GM19043 (cell line): Measurements from ENCODE around the gene SCGB2B2.
"Not testable (repeated sequence)": the region's sequence is repeated elsewhere in the genome, so short reads cannot be mapped to it uniquely, and the experiment has no call there.

Experiments used
- ATAC-seq: cut with Tn5 transposase; IDR thresholded peaks from one replicate; pipeline ENCODE4 v1.9.1; 2021; ENCODE audit warnings: low read depth; ENCODE audit not compliant: unreplicated experiment

The SCGB2B2 gene

GRCh38 chr19:34671972-34672371 lies 5.0 kb downstream of the SCGB2B2 start:
- ATAC-seq, result no peak

- no peak for ATAC-seq
Observed at GRCh38 chr19:34669305-34669704, 7.7 kb downstream of the SCGB2B2 start.

DNA sequence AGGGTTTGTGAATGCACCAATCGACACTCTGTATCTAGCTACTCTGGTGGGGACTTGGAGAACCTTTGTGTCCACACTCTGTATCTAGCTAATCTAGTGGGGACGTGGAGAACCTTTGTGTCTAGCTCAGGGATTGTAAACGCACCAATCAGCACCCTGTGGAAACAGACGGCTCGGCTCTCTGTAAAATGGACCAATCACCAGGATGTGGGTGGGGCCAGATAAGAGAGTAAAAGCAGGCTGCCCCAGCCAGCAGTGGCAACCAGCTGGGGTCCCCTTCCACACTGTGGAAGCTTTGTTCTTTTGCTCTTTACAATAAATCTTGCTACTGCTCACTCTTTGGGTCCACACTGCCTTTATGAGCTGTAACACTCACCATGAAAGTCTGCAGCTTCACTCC lies 8.3 kb downstream of the SCGB2B2 start:
- not testable (repeated sequence) for ATAC-seq

DNA sequence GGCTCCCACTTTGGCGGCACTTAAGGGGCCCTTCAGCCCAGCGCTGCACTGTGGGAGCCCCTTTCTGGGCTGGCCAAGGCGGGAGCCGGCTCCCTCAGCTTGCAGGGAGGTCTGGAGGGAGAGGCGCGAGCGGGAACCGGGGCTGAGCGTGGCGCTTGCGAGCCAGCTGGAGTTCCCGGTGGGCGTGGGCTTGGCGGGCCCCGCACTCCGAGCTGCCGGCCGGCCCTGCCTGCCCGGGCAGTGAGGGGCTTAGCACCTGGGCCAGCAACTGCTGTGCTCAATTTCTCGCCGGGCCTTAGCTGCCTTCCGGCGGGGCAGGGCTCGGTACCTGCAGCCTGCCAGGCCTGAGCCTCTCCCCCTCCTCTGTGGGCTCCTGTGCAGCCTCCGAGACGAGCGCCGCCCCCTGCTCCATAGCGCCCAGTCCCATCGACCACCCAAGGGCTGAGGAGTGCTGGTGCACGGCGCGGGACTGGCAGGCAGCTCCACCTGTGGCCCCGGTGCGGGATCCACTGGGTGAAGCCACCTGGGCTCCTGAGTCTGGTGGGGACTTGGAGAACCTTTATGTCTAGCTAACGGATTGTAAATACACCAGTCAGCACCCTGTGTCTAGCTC lies 8.8 kb downstream of the SCGB2B2 start:
- ATAC-seq, result not testable (repeated sequence)

GRCh38 chr19:34667349-34668076 lies 9.4 kb downstream of the SCGB2B2 start:
- no peak for ATAC-seq

DNA sequence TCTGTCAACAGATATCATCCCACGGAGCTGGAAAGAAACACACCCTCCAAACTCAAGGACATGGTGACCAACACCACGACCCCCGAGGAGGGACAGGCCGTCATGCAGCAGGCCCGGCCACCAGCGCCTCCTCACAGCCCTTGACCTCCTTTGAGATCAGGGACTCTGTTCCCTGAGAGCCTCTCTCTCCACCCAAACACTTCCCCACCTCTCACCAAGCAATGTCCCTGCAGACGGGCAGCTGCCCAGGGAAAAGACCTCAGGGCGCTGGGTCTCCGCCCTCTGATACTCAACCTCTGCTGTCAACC lies 10.0 kb downstream of the SCGB2B2 start:
- ATAC-seq, result no peak

GRCh38 chr19:34666200-34666957 lies 10.6 kb downstream of the SCGB2B2 start:
- ATAC-seq, result no peak

- not testable (repeated sequence) for ATAC-seq
Observed at GRCh38 chr19:34665275-34665674, 11.7 kb downstream of the SCGB2B2 start.

- no peak for ATAC-seq
Observed at GRCh38 chr19:34664870-34665269, 12.1 kb downstream of the SCGB2B2 start.

- no peak for ATAC-seq
Observed at GRCh38 chr19:34664168-34664567, 12.8 kb downstream of the SCGB2B2 start.

- ATAC-seq, result no peak
Observed at GRCh38 chr19:34662919-34663318, 14.0 kb downstream of the SCGB2B2 start.

DNA sequence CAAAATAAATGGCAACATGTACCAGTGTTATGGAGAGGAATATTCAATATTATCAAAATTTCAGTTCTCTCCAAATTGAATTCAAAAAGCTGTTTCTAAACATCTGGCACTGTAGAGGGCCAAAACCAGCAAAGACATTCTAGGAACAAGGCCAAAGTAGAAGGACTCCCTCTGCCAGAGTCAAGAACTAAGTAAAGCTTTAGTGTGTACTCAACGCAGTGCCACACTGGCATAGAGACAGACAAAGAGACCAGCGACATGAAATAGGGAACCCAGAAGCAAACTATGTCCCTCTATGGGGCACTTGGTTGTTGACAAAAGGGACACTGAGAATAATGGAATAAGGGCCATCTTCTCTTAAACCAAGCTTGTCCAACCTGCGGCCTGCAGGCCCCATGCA lies 15.6 kb downstream of the SCGB2B2 start:
- ATAC-seq, result no peak

DNA sequence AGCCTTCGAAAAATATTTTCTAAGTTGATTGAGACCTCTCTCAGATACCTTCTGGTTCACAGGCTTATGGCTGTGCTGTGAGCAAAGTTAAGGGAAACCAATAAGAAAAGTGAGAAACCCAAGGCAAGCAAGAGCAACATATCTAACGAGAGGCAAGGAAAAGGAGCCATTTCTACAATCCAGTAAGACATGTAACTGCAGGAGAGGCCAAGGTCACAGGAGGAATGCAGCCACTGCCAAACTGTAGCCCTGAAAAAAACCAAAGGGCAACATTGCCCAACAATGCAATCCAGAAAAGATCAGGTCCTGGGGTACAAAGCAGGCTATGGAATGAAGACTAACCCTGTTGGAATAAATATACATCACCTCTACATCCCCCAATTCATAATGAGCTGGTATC lies 21.3 kb downstream of the SCGB2B2 start:
- ATAC-seq, result no peak

GRCh38 chr19:34654796-34655195 lies 22.2 kb downstream of the SCGB2B2 start:
- ATAC-seq, result no peak

DNA sequence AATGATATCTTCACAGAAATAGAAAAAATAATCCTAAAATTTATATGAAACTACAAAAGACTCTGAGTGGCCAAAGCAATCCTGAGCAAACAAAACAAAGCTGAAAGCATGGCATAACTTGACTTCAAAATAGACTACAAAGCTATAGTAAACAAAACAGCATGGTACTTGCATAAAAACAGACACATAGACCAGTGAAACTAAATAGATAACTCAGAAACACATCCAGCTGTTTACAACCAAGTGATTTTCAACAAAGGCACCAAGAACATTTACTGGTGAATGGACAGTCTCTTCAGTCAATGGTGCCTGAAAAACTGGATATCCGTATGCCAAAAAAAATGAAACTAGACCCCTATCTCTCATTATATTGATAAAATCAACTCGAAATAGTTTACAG lies 25.2 kb downstream of the SCGB2B2 start:
- no peak for ATAC-seq

- no peak for ATAC-seq
Observed at GRCh38 chr19:34649886-34650543, 26.9 kb downstream of the SCGB2B2 start.

DNA sequence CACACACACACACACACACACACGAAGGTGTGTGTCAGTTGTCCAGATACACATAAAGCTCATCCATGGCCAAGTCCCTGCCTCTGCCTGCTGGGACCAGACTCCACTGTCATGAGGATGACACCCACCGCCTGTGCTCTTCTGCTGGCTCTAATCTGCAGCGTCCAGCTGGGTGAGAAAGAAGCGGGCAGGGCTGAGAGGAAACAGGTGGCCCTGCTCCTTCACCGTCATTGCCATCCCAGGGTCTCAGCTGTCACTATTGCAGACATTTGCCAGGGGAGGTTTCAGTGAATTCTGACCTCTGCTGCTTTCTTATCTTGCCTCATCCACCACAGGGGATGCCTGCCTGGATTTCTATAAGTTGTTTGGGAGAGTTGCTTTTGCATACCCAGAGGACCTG lies 31.4 kb downstream of the SCGB2B2 start:
- ATAC-seq, result no peak

GRCh38 chr19:34644991-34645461 lies 31.9 kb downstream of the SCGB2B2 start:
- no peak for ATAC-seq

- no peak for ATAC-seq
Observed at GRCh38 chr19:34642241-34642640, 34.7 kb downstream of the SCGB2B2 start.

GRCh38 chr19:34639491-34640085 lies 37.4 kb downstream of the SCGB2B2 start:
- ATAC-seq, result no peak

DNA sequence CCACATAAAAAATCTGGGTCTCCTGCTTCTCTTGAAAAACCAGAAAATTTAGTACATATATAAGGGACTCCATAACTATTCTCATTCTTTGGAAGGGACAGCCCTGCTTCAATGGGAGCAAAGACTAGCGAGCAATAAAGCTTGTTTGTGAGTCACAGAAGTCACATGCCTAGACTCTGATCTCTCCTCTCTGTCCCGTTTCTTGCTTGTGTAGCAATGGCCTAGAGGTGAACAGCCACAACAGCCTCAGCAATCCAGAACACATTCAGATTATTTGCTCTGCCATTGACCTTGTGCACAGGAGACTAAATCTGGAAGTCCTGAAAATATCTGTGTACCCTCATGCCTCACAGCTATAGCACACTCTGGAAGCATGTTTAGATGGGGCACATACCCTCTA lies 43.2 kb downstream of the SCGB2B2 start:
- ATAC-seq, result no peak
